Posterior vena cava (tissue), 2 donors: ENCODE results near the gene SPATA31C2. TPM values are rescaled to one million over a fixed set of nuclear protein-coding genes. Genes with fewer than 3 reads are reported as not detected.
"Not testable (repeated sequence)": the region's sequence is repeated elsewhere in the genome, so short reads cannot be mapped to it uniquely, and the experiment has no call there.

ENCODE experiments used
- DNase-seq: peaks from one replicate; pipeline ENCODE4 v3.0.0-alpha.2; 2020; ENCODE audit warnings: low spot score
- intact Hi-C, 2 donors: fragments of 100-400 bp; cut with DNase I; formaldehyde crosslinking; loops; one replicate each; pipeline versions ENCODE4 v1.14.1 to v1.14.2; 2022 to 2023
- long read RNA-seq, 2 donors: library from polyadenylated mRNA; unstranded; transcript quantifications; one replicate each; pipeline ENCODE4 v2.0.0, GENCODE V29; 2020 to 2021
- total RNA-seq, 2 donors: library from RNA; stranded (reverse); fragmentation: NEBNext Ultra II Directional; extraction: Animal tissue kit (Norgen Biotek cat#: 25700); gene quantifications; one replicate each; pipeline ENCODE4 v1.2.1, GENCODE V29; 2021
- donor health status: DM: yes; HTN: yes; CAD: no.
- donor health status: DM: yes; HTN: yes; CAD: no.

The SPATA31C2 gene
- total RNA-seq = not detected
- long read RNA-seq, donor 1 = 0 reads
- long read RNA-seq, donor 2 = 0 reads

- DNase-seq, intact Hi-C loops: not testable (repeated sequence)
Observed at GRCh38 chr9:88138375-88138774, at the start of gene SPATA31C2. Gene SPATA31C2 (minus strand): TSS chr9:88138475. CDS start chr9:88138446, 29 bp downstream.

DNA sequence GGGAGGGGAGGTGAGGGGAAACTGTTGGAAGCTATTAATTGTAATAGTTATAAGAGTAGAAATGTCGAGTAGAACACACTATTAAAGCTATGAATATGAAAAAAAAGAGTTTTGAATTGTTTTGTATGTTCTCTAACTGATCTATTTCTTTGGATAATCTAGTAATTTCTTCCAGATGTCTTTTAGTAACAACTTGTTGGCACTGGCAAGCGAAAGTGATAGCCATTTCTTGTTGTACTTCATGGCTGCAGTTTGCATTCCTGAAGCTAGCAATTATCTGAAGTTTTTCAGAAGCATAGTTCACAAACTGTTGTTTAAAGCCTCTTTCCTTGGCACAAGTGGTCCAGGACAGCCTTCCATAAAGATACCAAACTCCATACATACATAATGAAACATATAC is 49.4 kb upstream of the SPATA31C2 start:
- intact Hi-C loops = no loop called here
- DNase-seq = no peak

- intact Hi-C loops = no loop called here
- DNase-seq = no peak
Observed at GRCh38 chr9:88186495-88187110, 48.3 kb upstream of the SPATA31C2 start.

DNA sequence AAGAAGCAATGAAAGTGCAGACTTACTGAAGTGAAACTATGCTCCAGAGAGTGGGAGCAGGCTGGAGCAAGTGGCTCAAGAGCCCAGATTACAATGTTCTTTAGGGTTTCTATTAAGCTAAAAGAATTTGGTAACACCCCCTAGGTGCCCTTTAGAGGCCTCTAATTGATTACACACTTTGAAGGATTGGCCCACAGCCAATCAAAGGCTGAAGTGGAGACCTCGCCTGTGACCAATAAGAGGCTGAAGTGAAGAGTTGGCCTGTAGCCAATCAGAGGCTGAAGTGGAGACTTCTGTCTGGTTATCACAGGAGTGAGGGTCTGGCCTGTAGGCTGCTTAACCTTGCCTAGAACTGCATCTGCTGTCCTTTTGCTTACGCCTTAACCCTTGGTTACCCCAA is 46.7 kb upstream of the SPATA31C2 start:
- no peak for DNase-seq
- intact Hi-C loops = no loop called here

DNA sequence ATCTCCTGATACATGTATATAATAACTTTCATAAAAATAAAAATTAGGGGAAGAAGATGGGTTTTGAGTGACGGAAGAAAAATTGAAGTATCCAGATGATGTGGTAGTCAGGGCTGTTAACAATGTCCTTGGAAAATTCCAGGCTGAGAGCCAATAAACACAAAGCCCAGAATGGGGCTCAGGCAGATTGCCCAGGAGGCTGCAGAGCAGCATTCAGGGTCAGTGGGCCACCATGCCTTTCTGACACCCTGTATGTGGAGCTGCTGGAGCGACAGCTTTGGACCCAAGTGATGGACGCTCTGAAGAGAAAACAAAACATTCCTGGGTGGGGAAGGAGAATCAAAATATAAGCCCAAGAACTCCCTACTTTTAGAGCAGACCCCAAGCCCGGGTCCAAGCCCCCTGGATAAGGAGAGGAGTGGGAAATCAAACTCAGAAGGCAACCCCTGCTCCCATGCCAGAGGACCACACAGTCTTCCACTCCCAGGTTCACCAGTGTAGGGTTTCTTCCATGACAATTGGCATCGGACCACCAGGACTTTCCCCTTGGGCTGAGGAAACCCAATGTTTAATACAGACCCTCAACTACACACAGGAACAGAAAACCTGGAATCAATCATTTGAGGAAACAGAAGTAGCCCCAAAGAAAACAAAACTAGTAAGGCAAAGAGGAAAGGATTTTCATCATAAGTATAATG is 45.7 kb upstream of the SPATA31C2 start:
- DNase-seq = no peak

DNA sequence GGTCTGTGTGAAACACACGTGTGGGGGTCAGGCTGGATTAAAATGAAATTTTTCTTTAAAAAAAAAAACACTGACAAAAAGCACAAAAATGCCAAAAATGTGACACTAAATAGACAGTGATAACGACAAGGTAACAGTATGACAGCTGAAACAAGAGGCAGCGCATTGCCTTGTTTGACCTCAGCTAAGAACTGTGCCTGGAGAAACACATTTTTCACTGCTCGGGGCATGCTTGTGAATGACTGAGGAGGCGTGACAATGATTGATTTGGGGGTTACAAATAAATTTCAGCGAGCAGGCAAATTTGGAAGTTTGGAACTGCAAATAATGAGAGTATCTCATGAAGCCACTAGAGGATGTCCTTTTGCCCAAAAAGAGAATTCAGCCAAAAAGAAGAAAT is 44.2 kb upstream of the SPATA31C2 start:
- intact Hi-C loops = no loop called here
- DNase-seq = no peak

More for the DNA sequence above, 45.7 kb upstream of the SPATA31C2 start:
- intact Hi-C loops = no loop called here

GRCh38 chr9:88180081-88180765 is 41.9 kb upstream of the SPATA31C2 start:
- intact Hi-C loops = no loop called here

DNA sequence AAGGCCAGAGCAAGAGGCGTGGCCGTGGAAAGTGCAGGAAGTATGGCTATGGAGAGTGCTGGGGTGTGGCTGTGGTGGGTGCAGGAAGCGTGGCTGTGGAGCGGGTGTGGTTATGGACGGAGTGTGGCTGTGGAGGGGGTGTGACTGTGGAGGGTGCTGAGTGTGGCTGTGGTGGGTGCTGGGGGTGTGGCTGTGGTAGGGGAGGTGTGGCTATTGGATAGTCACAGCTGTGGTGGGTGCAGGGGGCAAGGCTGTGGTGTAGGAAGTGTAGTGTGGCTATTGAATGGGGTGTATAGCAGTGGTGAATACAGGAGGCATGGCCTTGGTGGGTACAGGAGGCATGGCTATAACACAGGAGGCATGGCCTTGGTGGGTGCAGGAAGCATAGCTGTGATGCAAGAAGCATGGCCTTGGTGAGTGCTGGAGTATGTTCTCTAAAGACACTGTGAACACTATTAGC is 40.8 kb upstream of the SPATA31C2 start:
- intact Hi-C loops = no loop called here
- DNase-seq = no peak

More at GRCh38 chr9:88180081-88180765, 41.9 kb upstream of the SPATA31C2 start:
- no peak for DNase-seq

GRCh38 chr9:88178641-88179040 is 40.4 kb upstream of the SPATA31C2 start:
- intact Hi-C loops = no loop called here
- DNase-seq = no peak

DNA sequence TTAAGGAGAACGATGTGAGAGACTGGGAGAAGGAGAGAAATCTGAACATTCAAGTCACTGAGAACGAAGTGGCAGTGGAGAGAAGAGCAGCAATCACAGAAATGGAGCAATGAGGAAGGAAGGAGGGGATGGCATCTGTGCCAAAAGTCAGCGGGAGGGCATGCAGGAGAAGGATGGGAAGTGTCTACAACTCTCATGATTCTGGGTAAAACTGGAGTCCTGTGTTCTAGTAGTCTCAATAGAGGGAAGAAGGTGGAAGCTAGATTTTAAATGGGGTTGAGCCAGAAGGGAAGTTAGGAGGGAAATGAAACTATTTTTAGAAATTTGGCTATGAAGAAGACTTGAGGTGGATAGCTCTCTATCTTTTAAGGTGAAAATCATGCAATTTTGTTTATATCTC is 39.1 kb upstream of the SPATA31C2 start:
- intact Hi-C loops = no loop called here
- DNase-seq = no peak

DNA sequence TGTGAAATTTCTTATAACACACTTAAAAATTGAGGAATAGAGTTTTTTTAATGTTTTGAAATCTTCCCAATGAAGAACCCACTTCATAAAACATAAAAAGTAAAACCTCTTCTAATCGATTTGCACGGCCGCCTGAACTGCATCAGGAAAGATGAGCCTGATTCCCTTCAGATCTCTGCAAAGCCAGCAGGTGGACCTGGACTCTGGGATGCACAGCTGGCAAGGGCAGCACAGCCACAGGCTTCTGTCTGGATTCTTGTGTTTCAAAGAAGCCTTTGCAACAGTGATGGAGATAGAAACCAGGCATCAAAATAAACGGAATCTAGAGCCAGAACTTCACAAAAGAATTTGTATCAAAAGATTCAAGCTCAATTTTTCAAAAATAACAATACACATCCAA is 36.0 kb upstream of the SPATA31C2 start:
- DNase-seq = no peak
- intact Hi-C loops = no loop called here

DNA sequence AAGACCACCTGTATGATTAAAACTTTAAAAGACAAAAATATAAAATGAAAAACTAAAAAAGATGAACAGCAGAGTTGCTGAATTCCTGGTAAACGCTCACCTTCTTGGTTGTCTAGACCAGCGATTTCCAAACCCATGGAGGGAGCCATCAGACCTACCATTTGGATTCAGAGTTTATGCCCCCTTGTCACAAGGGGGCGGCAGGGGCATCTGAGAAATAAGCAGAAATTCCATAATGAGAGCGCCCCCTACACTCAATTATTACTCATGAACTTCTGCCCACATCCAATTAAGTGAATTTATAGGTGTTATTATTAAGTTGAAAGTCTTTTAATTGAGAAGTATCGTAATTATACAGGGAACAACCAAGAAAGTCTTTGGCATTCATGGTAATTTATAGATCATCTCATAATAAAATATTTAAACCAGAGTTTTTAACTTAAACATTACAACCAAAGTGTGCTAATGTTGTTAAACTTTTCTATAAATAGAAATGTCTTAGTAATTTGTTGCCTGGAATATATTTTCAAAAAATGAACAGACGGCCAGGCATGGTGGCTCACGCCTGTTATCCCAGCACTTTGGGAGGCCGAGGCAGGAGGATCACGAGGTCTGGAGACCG is 35.2 kb upstream of the SPATA31C2 start:
- intact Hi-C loops = no loop called here
- DNase-seq = no peak

- intact Hi-C loops = loop anchor here in 1 of 2 donors (10.0 kb wide), 1 partner anchor 405 kb away; no protein-coding TSS in a partner anchor
- DNase-seq = no peak
Observed at GRCh38 chr9:88169700-88170099, 31.4 kb upstream of the SPATA31C2 start.

GRCh38 chr9:88168564-88168963 is 30.3 kb upstream of the SPATA31C2 start:
- DNase-seq = no peak
- intact Hi-C loops = loop anchor here in 1 of 2 donors (10.0 kb wide), 1 partner anchor 406 kb away; no protein-coding TSS in a partner anchor

DNA sequence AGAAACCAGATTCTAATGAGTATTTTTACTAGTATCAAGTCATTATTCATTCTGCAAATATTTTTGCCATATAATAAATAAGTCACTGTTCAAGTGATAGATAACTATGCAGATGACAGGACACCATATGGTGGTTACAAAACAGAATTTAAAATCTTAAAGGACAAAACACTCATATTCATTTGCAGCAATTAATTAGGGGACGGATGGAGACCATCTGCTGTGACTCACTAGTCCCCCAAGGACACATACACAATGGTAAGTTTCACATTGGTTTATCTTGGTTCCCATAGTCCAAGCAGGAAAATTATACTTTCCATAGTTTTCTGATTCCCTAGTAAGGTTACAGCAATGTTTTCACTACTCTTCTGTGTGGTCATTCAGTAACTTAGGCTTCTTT is 28.4 kb upstream of the SPATA31C2 start:
- intact Hi-C loops = loop anchor here in 1 of 2 donors (10.0 kb wide), 1 partner anchor 408 kb away; no protein-coding TSS in a partner anchor

GRCh38 chr9:88164850-88165249 is 26.6 kb upstream of the SPATA31C2 start:
- no peak for DNase-seq
- intact Hi-C loops = loop anchor here in 1 of 2 donors (10.0 kb wide), 1 partner anchor 410 kb away; no protein-coding TSS in a partner anchor

More for the DNA sequence above, 28.4 kb upstream of the SPATA31C2 start:
- DNase-seq = no peak

- DNase-seq = no peak
- intact Hi-C loops = loop anchor here in 1 of 2 donors (10.0 kb wide), 1 partner anchor 414 kb away; no protein-coding TSS in a partner anchor
Observed at GRCh38 chr9:88161144-88161543, 22.9 kb upstream of the SPATA31C2 start.

DNA sequence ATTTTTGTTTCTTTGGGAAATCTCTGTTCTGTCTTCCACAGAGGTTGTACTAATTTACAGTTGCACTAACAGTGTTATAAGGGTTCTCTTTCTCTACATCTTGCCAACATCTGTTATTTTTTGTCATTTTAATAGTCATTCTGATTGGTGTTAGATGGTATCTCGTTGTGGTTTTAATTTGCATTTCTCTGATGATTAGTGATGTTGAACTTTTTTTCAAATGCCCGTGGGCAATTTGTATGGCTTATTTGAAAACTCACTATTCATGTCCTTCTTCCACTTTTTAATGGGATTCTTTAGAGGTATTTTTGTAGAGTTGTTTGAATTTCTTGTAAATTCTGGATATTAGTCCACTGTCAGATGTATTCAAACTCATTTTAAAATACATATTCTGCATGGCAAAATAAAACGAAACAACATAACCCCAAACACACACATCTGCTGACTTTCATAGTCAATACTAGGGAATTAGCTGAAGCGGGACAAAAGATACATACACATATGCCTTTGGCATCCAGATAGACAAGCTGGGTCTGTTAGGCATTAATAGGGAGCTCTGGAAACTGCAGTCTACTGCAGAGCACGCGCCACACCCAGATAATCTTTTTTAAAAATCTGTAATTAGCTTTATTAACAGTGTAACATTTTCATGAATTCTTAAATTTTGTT is 5.8 kb upstream of the SPATA31C2 start:
- intact Hi-C loops = no loop called here
- DNase-seq = no peak

DNA sequence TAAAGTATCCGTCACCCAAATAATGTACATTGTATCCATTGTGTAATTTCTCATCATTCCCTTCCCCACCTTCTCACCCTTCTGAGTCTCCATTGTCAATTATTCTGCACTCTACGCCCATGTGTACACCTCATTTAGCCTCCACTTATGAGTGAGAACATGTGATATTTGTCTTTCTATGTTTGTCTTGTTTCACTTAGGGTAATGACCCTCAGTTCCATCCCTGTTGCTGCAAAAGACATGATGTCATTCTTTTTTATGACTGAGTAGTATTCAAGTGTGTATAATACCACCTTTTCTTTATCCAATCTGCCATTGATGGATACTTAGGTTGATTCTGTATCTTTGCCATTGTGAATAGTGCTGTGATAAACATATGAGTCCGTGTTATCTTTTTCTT is 4.9 kb upstream of the SPATA31C2 start:
- intact Hi-C loops = no loop called here
- DNase-seq = no peak
